NCI-H2081 treated with DMSO at 0.1 percent for 48 hours (cell line): ENCODE measurements around the gene GPATCH2.

Experiments used
- DNase-seq: peaks from one replicate; lab custom pipeline; 2025; lab: John Stamatoyannopoulos, UW

Gene GPATCH2

DNA sequence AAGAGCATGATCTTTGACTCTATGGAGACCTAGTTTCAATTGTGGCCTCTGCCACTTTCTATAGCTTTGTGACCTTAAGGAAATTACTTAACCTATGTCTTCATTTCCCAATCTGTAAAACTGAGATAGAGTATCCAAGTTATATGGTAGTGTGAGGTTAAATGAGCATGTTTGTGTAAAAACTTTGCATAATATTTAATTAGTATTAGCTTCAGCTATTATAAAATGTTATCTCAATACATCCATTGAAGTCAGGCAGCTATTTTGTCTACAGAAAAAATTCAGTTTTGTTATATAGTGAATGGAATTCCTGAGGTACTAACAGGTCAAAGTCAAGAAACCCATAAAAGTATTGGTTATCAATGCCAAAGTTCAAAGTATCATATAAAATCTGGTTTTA is 53.6 kb downstream of the GPATCH2 start:
- no peak for DNase-seq

GRCh38 chr1:217574265-217574949 is 56.5 kb downstream of the GPATCH2 start:
- DNase-seq: no peak

DNA sequence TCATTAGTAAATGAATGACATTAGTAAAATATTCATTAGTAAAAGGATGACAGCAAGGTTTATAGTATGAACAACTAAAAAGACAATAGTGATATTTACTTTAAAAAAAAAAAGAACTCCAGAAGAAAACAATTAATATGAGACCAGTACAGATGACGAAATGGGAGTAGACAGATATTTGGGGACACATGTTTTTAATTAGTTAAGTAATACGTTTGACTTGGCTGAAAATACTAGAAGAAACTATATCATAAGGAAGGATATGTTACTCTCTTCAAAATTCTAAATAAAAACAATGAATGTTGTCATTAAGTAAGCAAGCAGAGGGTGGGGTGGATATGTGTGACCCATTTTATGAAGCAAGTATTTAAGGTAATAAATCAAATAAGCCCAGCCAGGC is 61.9 kb downstream of the GPATCH2 start:
- no peak for DNase-seq

- no peak for DNase-seq
These were observed 62.7 kb downstream of the GPATCH2 start for GRCh38 chr1:217568200-217568599.

DNA sequence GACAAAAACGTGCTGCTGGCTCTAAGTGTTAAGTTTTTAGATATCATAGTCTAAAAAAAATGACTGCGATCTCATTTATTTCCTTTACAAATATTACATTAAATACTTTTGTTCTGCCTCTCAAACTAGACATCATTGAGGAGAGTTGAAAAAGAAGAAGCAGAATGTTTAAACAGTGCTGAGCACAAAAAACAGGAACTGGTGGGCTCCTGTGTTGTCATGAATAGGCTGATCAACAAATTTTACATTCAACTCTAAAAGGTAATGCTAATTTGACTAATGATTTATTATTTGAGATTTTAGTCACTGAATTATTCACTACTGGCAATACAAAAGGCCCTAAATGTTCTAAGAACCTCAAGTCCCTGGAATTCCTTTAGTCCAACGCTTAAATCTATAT is 66.1 kb downstream of the GPATCH2 start:
- DNase-seq: no peak

DNA sequence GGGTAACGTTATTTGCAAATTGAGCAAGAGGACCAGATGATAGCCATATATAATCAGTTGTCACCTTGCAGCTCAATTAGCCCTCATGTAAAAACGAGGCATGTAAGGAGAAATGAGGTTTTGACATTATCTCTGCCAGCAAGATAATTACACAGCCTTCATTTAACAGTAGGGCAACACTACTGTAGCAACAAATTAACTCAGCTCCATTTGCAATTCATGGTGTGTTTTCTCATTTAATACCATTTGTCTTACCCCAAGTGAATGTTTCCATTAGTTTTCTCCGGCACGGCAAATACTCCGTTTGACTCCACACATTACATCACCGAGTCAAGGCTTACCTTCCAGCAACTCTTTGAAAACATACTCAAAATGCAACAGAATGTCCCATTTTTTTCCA is 66.7 kb downstream of the GPATCH2 start:
- DNase-seq: no peak

DNA sequence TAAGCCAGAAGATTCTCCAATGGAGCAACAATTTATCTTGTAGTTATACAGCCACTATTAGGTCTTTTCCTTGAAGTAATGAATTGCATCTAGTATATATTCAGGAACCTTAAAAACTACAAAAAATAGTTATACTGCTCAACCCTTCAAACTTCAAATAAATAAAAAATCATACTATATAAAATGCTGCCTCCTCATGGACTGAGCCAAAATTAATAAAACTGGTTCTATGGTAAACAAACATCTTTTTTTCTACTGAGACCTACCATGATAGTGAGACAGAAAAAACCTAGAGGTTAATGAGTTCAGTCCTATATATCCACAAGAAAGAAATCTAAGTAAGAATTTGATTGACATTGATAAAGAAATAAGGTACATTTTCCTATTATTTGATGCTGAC is 67.7 kb downstream of the GPATCH2 start:
- DNase-seq: no peak

DNA sequence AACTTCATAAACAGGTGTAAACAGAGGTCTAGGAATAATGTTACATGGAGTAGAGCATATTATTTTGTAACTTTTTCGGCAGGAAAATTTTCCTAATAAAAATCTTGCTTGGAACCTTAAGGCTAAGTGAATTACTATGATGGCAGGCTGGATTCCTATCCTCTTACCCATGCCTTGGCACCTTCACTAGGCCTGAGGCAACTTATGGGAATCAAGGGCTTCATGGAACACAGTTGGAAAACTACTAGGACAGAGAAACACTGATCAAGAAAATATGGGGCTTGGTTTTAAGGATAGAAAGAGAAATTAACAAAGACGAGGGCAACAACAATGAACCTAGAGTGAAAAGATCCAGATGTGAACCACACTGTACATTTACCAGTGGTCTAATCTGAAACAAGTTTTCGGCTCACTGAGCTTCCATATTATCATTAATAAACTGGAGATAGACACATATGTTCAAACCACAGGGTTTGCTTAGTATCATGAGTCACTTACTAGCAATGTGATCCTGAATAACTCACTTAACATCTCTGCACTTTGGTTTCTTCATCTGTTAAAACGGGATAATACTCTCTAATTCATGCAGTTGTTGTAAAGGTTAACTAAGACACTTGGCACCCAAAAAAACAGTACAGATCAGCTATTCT is 68.5 kb downstream of the GPATCH2 start:
- no peak for DNase-seq

- DNase-seq: no peak
These were observed 69.4 kb downstream of the GPATCH2 start for GRCh38 chr1:217561446-217561845.

DNA sequence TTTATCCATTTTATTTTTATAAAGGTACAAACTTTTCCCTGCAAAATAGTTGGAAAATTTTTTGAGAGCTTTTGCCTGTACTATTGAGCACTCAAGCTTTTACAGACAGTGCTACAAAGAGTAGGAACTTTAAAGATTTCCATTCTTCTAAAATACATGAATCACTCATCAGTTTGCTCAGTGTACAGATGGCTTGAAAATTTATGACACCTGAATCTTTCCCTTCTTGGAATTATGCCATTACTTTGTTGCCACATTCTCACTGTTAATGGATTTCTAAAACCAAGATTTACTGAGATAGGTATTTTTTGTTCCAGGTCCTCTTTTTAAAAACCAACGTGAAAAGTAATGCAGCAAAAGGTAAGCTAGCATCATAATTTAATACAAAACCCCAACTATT is 76.0 kb downstream of the GPATCH2 start:
- no peak for DNase-seq

DNA sequence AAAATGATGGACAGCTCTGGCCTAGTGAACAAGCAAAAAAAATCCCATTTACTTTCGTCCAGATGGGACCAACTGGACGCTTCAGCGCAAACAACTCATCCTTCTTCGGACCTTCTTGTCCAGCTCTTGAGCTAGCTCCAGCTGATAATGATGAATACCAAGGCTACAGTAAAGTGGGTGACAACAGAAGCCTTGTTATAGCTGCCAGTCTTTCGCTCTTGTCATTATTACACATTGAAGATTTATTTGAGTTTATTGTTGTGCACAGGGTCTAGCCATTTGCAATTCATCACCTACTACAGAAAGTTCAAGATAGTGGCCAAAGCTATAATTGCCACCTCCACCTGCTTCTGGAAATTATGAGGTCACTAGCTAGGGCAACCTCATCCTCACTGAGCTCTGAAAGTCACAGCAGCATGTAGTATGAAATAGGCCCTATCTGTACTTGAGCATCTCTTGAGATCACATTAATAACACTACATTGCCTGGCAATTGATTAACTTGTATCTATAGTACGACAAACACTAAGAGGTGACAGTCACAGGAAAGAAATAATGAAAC is 76.9 kb downstream of the GPATCH2 start:
- DNase-seq: no peak

DNA sequence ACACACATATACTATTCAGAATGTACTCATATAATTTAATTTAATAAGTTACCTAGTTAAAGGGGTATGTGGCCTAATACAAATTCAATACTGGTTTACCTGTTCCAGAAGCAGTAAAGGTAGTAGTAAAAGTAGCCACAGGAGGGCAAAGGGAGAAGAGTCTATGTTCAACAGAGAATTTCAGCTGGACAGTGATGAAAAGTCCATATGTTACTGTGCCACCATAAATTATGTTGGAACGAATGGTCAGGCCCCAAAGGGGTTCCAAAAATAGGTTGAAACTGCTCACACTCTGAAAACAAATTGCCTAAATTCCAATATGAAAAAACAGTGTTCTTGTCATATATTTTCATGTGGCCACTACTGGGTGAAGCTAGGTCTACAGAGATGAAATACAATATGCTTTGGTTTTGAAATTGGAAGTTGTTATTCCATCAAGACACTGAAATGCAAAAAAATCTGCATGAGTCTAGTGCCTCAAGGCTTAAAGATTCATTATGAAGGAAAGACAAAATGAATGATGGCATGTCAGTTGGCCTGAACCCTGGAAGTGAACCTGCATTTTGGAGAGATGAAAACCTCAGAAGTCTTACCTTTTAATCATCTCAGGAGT is 78.4 kb downstream of the GPATCH2 start:
- no peak for DNase-seq

DNA sequence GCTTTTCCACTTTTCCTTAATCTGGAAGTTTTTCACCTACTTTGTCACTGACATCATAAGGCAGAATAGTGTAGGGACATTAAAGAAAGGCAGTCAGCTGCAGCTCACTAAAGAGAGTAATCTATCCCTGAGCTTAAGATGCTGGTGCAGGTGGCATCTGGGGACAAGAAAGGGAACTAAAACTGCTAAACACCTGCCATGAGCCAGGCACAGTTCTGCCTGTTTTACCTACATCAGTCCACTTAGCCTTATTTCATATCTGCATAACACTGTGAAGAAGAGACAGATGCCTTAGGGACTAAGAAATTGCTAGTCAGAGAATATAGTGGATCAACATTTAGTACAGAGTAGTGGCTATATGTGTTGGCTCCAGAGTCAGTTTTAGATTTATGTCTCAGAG is 88.1 kb downstream of the GPATCH2 start:
- no peak for DNase-seq

GRCh38 chr1:217542136-217542777 is 88.6 kb downstream of the GPATCH2 start:
- DNase-seq: no peak

DNA sequence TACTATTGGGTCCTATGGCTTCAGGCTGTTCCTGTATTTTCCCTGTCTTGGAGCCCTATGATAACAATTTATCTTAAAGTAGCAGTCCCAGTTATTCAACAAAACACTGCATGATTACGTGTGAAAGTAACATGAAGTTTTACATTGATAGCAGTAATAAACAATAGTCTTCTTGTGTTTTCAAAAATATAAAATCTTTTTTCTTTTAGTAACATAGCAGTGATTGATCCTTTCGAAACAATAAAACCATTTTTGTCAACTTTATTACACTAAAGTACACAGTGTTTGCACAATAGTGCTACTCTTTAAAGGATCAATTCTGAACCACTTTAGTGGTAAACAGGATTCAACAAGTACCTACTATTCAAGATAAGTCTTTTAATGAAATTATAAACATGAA is 90.6 kb downstream of the GPATCH2 start:
- no peak for DNase-seq

- DNase-seq: peak; percentile 69
These were observed 91.4 kb downstream of the GPATCH2 start for GRCh38 chr1:217539510-217539909.

DNA sequence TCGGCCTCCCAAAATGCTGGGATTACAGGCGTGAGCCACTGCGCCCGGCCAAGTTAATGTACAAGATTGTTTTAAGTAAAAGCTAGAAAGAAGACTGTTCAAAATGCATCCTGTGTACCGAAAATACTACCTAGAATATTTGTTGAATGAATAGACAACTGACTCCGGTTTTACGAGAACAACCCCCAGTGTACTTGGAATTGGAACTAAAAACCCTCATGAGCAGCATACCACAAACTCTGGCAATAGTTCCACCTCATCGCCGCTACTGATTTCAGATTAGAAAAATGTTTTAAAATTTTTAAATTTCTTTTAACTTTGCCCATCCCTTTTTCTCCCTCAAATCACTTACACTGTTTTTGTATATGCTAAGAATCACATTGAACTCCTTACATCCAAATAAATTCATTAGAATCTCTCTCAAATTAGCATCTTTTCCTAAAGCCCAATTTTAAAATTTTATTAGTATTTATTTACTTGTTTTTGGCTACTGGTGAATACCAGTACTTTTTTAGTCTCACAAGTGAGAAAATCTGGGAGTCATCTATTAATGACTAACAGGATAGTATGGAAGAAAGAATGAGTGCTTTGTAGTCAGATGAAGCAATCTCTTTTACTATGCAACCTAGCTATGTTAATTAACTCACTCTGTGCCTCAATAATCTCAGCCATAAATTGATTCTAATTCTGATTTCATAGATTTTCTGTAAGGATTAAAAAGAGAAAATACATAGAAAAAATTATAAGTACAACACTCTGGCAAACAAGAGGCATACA is 95.1 kb downstream of the GPATCH2 start:
- DNase-seq: no peak

- no peak for DNase-seq
These were observed 96.3 kb downstream of the GPATCH2 start for GRCh38 chr1:217534566-217534965.

DNA sequence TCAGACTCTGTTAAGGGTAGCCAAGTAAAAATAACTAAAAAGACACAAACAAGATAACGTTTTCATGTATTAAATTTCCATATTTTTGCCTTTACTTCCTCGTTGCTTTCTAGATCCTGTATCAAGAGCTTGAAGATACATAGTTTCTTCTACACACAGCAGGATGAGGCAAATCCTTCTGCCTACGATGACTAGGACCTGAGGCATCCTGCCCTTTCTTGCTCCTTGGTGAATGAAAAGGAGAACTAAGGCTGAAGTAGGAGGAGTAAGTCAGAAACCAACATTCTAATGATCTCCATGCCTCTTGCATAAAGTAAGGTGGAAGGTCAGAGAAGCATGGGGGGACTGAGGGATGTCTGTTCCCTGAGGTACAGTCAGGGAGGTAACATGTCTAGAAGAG is 102.6 kb downstream of the GPATCH2 start:
- no peak for DNase-seq

- DNase-seq: no peak
These were observed 103.7 kb downstream of the GPATCH2 start for GRCh38 chr1:217527151-217527550.

- no peak for DNase-seq
These were observed 104.3 kb downstream of the GPATCH2 start for GRCh38 chr1:217526636-217527035.
